IMR-90 (cell line): ENCODE data around the gene TAF10. TPM values are rescaled to one million over a fixed set of nuclear protein-coding genes. Genes with fewer than 3 reads are reported as not detected.

Experiments used
- ATAC-seq: fragments of 200-7000 bp; cut with Tn5 transposase; 2 replicates; pipeline ENCODE4 v1.9.1; 2020; ENCODE audit warnings: low read depth, mild to moderate bottlenecking, moderate library complexity
- BruUV-seq: library from RNA; stranded (reverse); fragments of 400-500 nt; replicated peaks from 2 replicates; lab custom pipeline; 2021; lab: Mats Ljungman, UMichigan
- CTCF ChIA-PET: fragments of 300-600 bp; formaldehyde crosslinking; extraction: SDS; loops from one replicate; lab custom pipeline; 2021; ENCODE audit warnings: antibody characterized with exemption; lab: Yijun Ruan, JAX
- POLR2A ChIA-PET: fragments of 300-600 bp; sonication (Branson Sonifier 250); formaldehyde crosslinking; loops from one replicate; lab custom pipeline; 2022; ENCODE audit warnings: antibody characterized with exemption; ENCODE audit not compliant: unreplicated experiment; lab: Charles Lee
- DNase-seq: peaks from one replicate; pipeline ENCODE4 v3.0.0; 2013
- H2AFZ ChIP-seq: replicated peaks from 2 replicates; pipeline ENCODE3; 2013; ENCODE audit warnings: low read length, mild to moderate bottlenecking; ENCODE audit not compliant: poor library complexity
- H2AK5ac ChIP-seq: 2 replicates; pipeline ENCODE4 v1.6.1; 2013; ENCODE audit warnings: low read depth, low read length, inconsistent platforms
- H2AK9ac ChIP-seq: replicated peaks from 2 replicates; pipeline ENCODE3; 2013; ENCODE audit warnings: mild to moderate bottlenecking, low read depth, low read length, moderate library complexity; ENCODE audit not compliant: poor library complexity
- H2BK120ac ChIP-seq: 2 replicates; pipeline ENCODE4 v1.6.1; 2013; ENCODE audit warnings: low read depth, low read length, inconsistent platforms
- H2BK15ac ChIP-seq: 3 replicates; pipeline ENCODE4 v1.6.1; 2013; ENCODE audit warnings: low read depth, low read length, inconsistent platforms
- H2BK20ac ChIP-seq: 2 replicates; pipeline ENCODE4 v1.6.1; 2013; ENCODE audit warnings: low read depth, mild to moderate bottlenecking, inconsistent platforms, low read length, moderate library complexity
- H2BK5ac ChIP-seq: 2 replicates; pipeline ENCODE4 v1.6.1; 2013; ENCODE audit warnings: mild to moderate bottlenecking, low read depth, low read length, inconsistent platforms; ENCODE audit not compliant: poor library complexity, severe bottlenecking
- H3K14ac ChIP-seq: replicated peaks from 2 replicates; pipeline ENCODE4 v1.6.1; 2013; ENCODE audit warnings: low read depth, low read length, inconsistent platforms
- H3K18ac ChIP-seq: 2 replicates; pipeline ENCODE4 v1.6.1; 2013; ENCODE audit warnings: low read depth, low read length, control low read depth
- H3K23ac ChIP-seq: 2 replicates; pipeline ENCODE4 v1.6.1; 2013; ENCODE audit warnings: low read depth, low read length, inconsistent platforms
- H3K27ac ChIP-seq: 2 replicates; pipeline ENCODE4 v1.5.1; 2013; ENCODE audit warnings: mild to moderate bottlenecking, control low read depth, low read length; ENCODE audit not compliant: insufficient read depth
- H3K27me3 ChIP-seq: 2 replicates; pipeline ENCODE4 v1.6.1; 2013; ENCODE audit warnings: low read length; ENCODE audit not compliant: control insufficient read depth, insufficient read depth
- H3K36me3 ChIP-seq: 2 replicates; pipeline ENCODE4 v1.6.1; 2013; ENCODE audit warnings: low read length, mixed read lengths; ENCODE audit not compliant: control insufficient read depth, insufficient read depth
- H3K4ac ChIP-seq: 2 replicates; pipeline ENCODE4 v1.6.1; 2013; ENCODE audit warnings: low read depth, low read length, inconsistent platforms
- H3K4me1 ChIP-seq: 2 replicates; pipeline ENCODE4 v1.6.1; 2013; ENCODE audit warnings: low read length, mixed read lengths; ENCODE audit not compliant: control insufficient read depth, insufficient read depth
- H3K4me2 ChIP-seq: 2 replicates; pipeline ENCODE4 v1.6.1; 2013; ENCODE audit warnings: low read depth, mild to moderate bottlenecking, control low read depth, low read length, moderate library complexity
- H3K4me3 ChIP-seq: 2 replicates; pipeline ENCODE4 v1.5.1; 2013; ENCODE audit warnings: low read depth, mild to moderate bottlenecking, control low read depth, low read length, moderate library complexity; ENCODE audit not compliant: insufficient read depth
- H3K56ac ChIP-seq: 2 replicates; pipeline ENCODE4 v1.6.1; 2013; ENCODE audit warnings: low read length, inconsistent platforms; ENCODE audit not compliant: insufficient read depth; ENCODE audit errors: extremely low read depth
- H3K79me1 ChIP-seq, 2 experiments: 2 replicates each; pipeline ENCODE4 v1.6.1; 2013; ENCODE audit warnings: low read length in 2 of 2, inconsistent platforms in 1 of 2, low read depth in 1 of 2
- H3K9ac ChIP-seq: 2 replicates; pipeline ENCODE4 v1.6.1; 2013; ENCODE audit warnings: low read depth, low read length, control low read depth
- H3K9me1 ChIP-seq: 2 replicates; pipeline ENCODE4 v1.6.1; 2013; ENCODE audit warnings: low read length, inconsistent platforms; ENCODE audit not compliant: insufficient read depth
- H3K9me3 ChIP-seq: 2 replicates; pipeline ENCODE4 v1.6.1; 2013; ENCODE audit warnings: low read length; ENCODE audit not compliant: control insufficient read depth, insufficient read depth
- H4K20me1 ChIP-seq: 2 replicates; pipeline ENCODE4 v1.6.1; 2013; ENCODE audit warnings: low read length, inconsistent platforms; ENCODE audit not compliant: insufficient read depth
- H4K5ac ChIP-seq: 2 replicates; pipeline ENCODE4 v1.6.1; 2013; ENCODE audit warnings: mild to moderate bottlenecking, low read depth, low read length, control low read depth
- H4K8ac ChIP-seq, 2 experiments: 2 replicates each; pipeline ENCODE4 v1.6.1; 2013; ENCODE audit warnings: low read depth in 2 of 2, low read length in 2 of 2, control low read depth in 1 of 2, inconsistent platforms in 1 of 2
- H4K91ac ChIP-seq: 2 replicates; pipeline ENCODE4 v1.6.1; 2013; ENCODE audit warnings: low read depth, low read length, inconsistent platforms; ENCODE audit not compliant: insufficient read depth
- MAFK ChIP-seq: IDR thresholded peaks from 2 replicates; pipeline ENCODE4 v1.6.1; 2012; ENCODE audit warnings: low read depth, low read length, improper control_type of control experiment
- MXI1 ChIP-seq: IDR thresholded peaks from 2 replicates; pipeline ENCODE4 v1.6.1; 2012; ENCODE audit warnings: low read depth, mild to moderate bottlenecking, low read length, moderate library complexity, borderline replicate concordance
- NFE2L2 ChIP-seq: fragments of 150-350 bp; IDR thresholded peaks from 2 replicates; pipeline ENCODE4 v1.6.1; 2016; ENCODE audit warnings: low read depth, mild to moderate bottlenecking, low read length
- RAD21 ChIP-seq: IDR thresholded peaks from 2 replicates; pipeline ENCODE4 v1.6.1; 2012; ENCODE audit warnings: low read length, improper control_type of control experiment
- RCOR1 ChIP-seq: IDR thresholded peaks from 2 replicates; pipeline ENCODE4 v1.6.1; 2012; ENCODE audit warnings: mild to moderate bottlenecking, low read length, improper control_type of control experiment; ENCODE audit not compliant: insufficient replicate concordance
- SMC3 ChIP-seq: fragments of 150-350 bp; IDR thresholded peaks from 2 replicates; pipeline ENCODE4 v1.6.1; 2016; ENCODE audit warnings: low read depth, mild to moderate bottlenecking, antibody characterized with exemption, low read length, moderate library complexity
- WGBS, 2 experiments: methylation state at CpG; one replicate each; pipeline versions ENCODE4 v1.1.5 to v1.1.7; 2013; ENCODE audit warnings: missing lambda C conversion rate in 2 of 2; ENCODE audit not compliant: insufficient read length in 1 of 2; ENCODE audit errors: extremely low coverage in 2 of 2; 5-methylcytosine and 5-hydroxymethylcytosine counted together
- dilution Hi-C: fragments of 300-500 bp; cut with HindIII; formaldehyde crosslinking; loops from one replicate; pipeline ENCODE4 v1.14.3; 2018; ENCODE audit warnings: low sequenced_read_pairs; ENCODE audit not compliant: unreplicated experiment
- in situ Hi-C: fragments of 300-500 bp; cut with MboI; formaldehyde crosslinking; loops from 3 replicates; pipeline ENCODE4 v1.14.3; 2019; ENCODE audit warnings: low sequenced_read_pairs, inconsistent platforms, mixed read lengths
- intact Hi-C: fragments of 100-400 bp; cut with micrococcal nuclease; formaldehyde crosslinking; loops from 2 replicates; pipeline ENCODE4 v1.10.0; 2022
- polyA plus RNA-seq, 3 experiments: library from polyadenylated mRNA; depleted of rRNA; stranded (reverse); fragments of >200 nt; gene quantifications; 2 replicates each; pipeline ENCODE4 v1.2.3, GENCODE V29; 2012; ENCODE audit warnings: low replicate concordance in 1 of 3
- total RNA-seq: library from RNA; depleted of rRNA; stranded (reverse); fragments of >200 nt; gene quantifications from 2 replicates; pipeline ENCODE4 v1.2.3, GENCODE V29; 2012
- TF ChIP-seq, protein P1 (sequence below): fragments of 150-350 bp; IDR thresholded peaks from 2 replicates; pipeline ENCODE4 v1.6.1; 2016; ENCODE audit warnings: low read depth, mild to moderate bottlenecking, low read length, moderate library complexity, borderline replicate concordance

TAF10 gene
- total and polyA plus RNA-seq, 2 of the 4 experiments (the other 2 are of a cell fraction) = 18.6 to 132 TPM

DNA sequence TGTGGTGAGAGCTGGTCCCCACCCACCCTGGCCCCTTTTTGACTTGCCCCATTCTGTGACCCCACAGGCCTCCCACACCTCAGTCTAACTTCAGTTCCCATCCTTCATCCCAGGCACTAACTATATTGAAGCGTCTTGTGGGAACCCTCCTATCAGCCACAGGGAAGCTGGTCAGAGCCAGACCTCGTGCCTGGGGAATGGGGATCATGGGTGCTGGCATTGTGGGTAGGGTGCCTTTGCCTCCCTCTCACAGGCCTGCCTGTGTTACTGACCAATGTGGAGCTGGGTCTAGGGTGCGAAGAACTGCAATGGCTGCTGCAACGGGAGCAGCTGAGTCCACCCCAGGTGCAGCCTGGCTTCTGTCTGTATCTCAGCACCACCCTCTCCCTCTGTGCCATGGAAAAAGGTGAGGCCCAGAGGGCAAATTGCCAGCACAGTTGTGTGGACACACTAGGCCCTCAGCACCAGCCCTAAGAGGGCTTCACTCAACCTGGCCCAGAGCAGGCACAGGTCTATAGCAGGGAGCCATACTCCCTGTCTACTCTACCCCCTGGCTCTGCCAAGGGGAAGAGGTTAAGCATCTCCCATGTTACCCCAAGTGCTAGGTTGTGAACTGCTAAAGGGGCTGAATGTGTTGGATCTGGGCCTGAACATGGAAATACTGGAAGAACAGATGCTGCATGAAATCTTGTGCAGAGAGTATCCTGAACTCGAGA, 45.9 kb downstream of the TAF10 start:
- H3K9me1 ChIP-seq = peaks cover 11% of the 10 kb centered on the region
- no peak overlapping the region for H2BK15ac ChIP-seq
- no peak overlapping the region for H2AK5ac ChIP-seq
- no peak overlapping the region for H2AK9ac ChIP-seq
- no peak overlapping the region for H3K27ac ChIP-seq
- H3K9me3 ChIP-seq = no peaks in the 10 kb centered on the region
- no peak overlapping the region for H2BK120ac ChIP-seq
- H3K4me1 ChIP-seq = peaks cover 5% of the 10 kb centered on the region; the same call in 1 of the 2 replicates
- no peaks in the 10 kb centered on the region; a peak in 1 of 4 replicates for H3K79me1 ChIP-seq
- no peak overlapping the region for H3K56ac ChIP-seq
- H3K36me3 ChIP-seq = no peaks in the 10 kb centered on the region; the same call in 1 of the 2 replicates
- TF ChIP-seq SMC3 = no peak
- TF ChIP-seq RAD21 = no peak
- no peak for TF ChIP-seq MXI1
- no peak for TF ChIP-seq MAFK
- TF ChIP-seq RCOR1 = no peak
- TF ChIP-seq NFE2L2 = no peak
- TF ChIP-seq, protein P1, sequence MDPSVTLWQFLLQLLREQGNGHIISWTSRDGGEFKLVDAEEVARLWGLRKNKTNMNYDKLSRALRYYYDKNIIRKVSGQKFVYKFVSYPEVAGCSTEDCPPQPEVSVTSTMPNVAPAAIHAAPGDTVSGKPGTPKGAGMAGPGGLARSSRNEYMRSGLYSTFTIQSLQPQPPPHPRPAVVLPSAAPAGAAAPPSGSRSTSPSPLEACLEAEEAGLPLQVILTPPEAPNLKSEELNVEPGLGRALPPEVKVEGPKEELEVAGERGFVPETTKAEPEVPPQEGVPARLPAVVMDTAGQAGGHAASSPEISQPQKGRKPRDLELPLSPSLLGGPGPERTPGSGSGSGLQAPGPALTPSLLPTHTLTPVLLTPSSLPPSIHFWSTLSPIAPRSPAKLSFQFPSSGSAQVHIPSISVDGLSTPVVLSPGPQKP = no peak
- WGBS, 2 experiments = no CpG with 5 or more reads among the region's 5 CpGs
- H3K9ac ChIP-seq = no peak overlapping the region
- DNase-seq = no peak
- H2BK5ac ChIP-seq = no peak overlapping the region
- no peak overlapping the region for H3K14ac ChIP-seq
- BruUV-seq = no TSS peak
- ChIA-PET POLR2A (no interaction called here), CTCF (no interaction called here)
- H4K20me1 ChIP-seq = no peaks in the 10 kb centered on the region
- H3K23ac ChIP-seq = no peak overlapping the region
- no peak overlapping the region for H4K5ac ChIP-seq
- no peak overlapping the region for H3K18ac ChIP-seq
- H3K27me3 ChIP-seq = no peaks in the 10 kb centered on the region
- in situ Hi-C loops (no loop called here), dilution Hi-C loops (no loop called here), intact Hi-C loops (no loop called here)
- no peak for ATAC-seq
- H4K8ac ChIP-seq = no peak overlapping the region
- no peak overlapping the region for H3K4me2 ChIP-seq
- no peak overlapping the region for H3K4ac ChIP-seq
- H2BK20ac ChIP-seq = no peak overlapping the region
- no peak overlapping the region for H4K91ac ChIP-seq
- H3K4me3 ChIP-seq = no peak overlapping the region
- no peak overlapping the region for H2AFZ ChIP-seq
